ES-I3 (cell line): ENCODE data around the gene ST8SIA6.
"Not testable (repeated sequence)": the region's sequence is repeated elsewhere in the genome, so short reads cannot be mapped to it uniquely, and the experiment has no call there.

Experiments used
- H3K36me3 ChIP-seq: 2 replicates; pipeline ENCODE4 v1.6.1; 2013; ENCODE audit warnings: mild to moderate bottlenecking, low read length, control low read depth, moderate library complexity; ENCODE audit not compliant: insufficient read depth
- H3K4me1 ChIP-seq: 2 replicates; pipeline ENCODE4 v1.6.1; 2013; ENCODE audit warnings: mild to moderate bottlenecking, control low read depth, low read length; ENCODE audit not compliant: insufficient read depth
- H3K9ac ChIP-seq: 2 replicates; pipeline ENCODE4 v1.6.1; 2013; ENCODE audit warnings: low read depth, mild to moderate bottlenecking, low read length, moderate library complexity
- H3K9me3 ChIP-seq: 2 replicates; pipeline ENCODE4 v1.6.1; 2013; ENCODE audit warnings: mild to moderate bottlenecking, low read length, moderate library complexity; ENCODE audit not compliant: control insufficient read depth, insufficient read depth

The ST8SIA6 gene

GRCh38 chr10:17445400-17445998 is 8.9 kb downstream of the ST8SIA6 start:
- H3K9ac ChIP-seq: no peak overlapping the region
- H3K36me3 ChIP-seq: no peaks in the 10 kb centered on the region
- H3K4me1 ChIP-seq: 0 out of 2 replicates have a peak, but pooled peaks cover 4% of the 10 kb centered on the region
- H3K9me3 ChIP-seq: peaks cover 11% of the 10 kb centered on the region

- 0 out of 2 replicates have a peak, but pooled peaks cover 4% of the 10 kb centered on the region for H3K4me1 ChIP-seq
- no peak overlapping the region for H3K9ac ChIP-seq
These were observed 10.0 kb downstream of the ST8SIA6 start for GRCh38 chr10:17444388-17444714.

GRCh38 chr10:17443707-17444387 is 10.5 kb downstream of the ST8SIA6 start:
- H3K9me3 ChIP-seq: 0 out of 2 replicates have a peak, but pooled peaks cover 6% of the 10 kb centered on the region
- H3K9ac ChIP-seq: no peak overlapping the region
- no peaks in the 10 kb centered on the region for H3K36me3 ChIP-seq
- H3K4me1 ChIP-seq: 0 out of 2 replicates have a peak, but pooled peaks cover 4% of the 10 kb centered on the region

More at GRCh38 chr10:17444388-17444714, 10.0 kb downstream of the ST8SIA6 start:
- no peaks in the 10 kb centered on the region for H3K36me3 ChIP-seq
- 0 out of 2 replicates have a peak, but pooled peaks cover 6% of the 10 kb centered on the region for H3K9me3 ChIP-seq

- Histone ChIP-seq H3K9me3 (no peaks in the 10 kb centered on the region; the same call in 1 of the 2 replicates), H3K4me1 (no peaks in the 10 kb centered on the region), H3K9ac (no peak overlapping the region), H3K36me3 (no peaks in the 10 kb centered on the region)
These were observed 15.8 kb downstream of the ST8SIA6 start for GRCh38 chr10:17438583-17438982.

- H3K9me3 ChIP-seq, H3K36me3 ChIP-seq, H3K9ac ChIP-seq, H3K4me1 ChIP-seq: not testable (repeated sequence)
These were observed 17.8 kb downstream of the ST8SIA6 start for GRCh38 chr10:17436578-17436977.

- Histone ChIP-seq H3K9me3 (no peaks in the 10 kb centered on the region; the same call in 1 of the 2 replicates), H3K9ac (no peak overlapping the region), H3K4me1 (no peaks in the 10 kb centered on the region), H3K36me3 (no peaks in the 10 kb centered on the region)
These were observed 18.4 kb downstream of the ST8SIA6 start for GRCh38 chr10:17435953-17436352.

GRCh38 chr10:17435187-17435586 is 19.2 kb downstream of the ST8SIA6 start:
- no peak overlapping the region for H3K9ac ChIP-seq
- no peaks in the 10 kb centered on the region for H3K36me3 ChIP-seq

GRCh38 chr10:17432723-17433122 is 21.7 kb downstream of the ST8SIA6 start:
- H3K36me3 ChIP-seq: no peaks in the 10 kb centered on the region
- H3K4me1 ChIP-seq: no peaks in the 10 kb centered on the region
- no peak overlapping the region for H3K9ac ChIP-seq
- H3K9me3 ChIP-seq: no peaks in the 10 kb centered on the region; the same call in 1 of the 2 replicates

More at GRCh38 chr10:17435187-17435586, 19.2 kb downstream of the ST8SIA6 start:
- no peaks in the 10 kb centered on the region; the same call in 1 of the 2 replicates for H3K9me3 ChIP-seq
- no peaks in the 10 kb centered on the region for H3K4me1 ChIP-seq

GRCh38 chr10:17431871-17432311 is 22.5 kb downstream of the ST8SIA6 start:
- Histone ChIP-seq H3K9ac (no peak overlapping the region), H3K4me1 (no peaks in the 10 kb centered on the region), H3K36me3 (no peaks in the 10 kb centered on the region), H3K9me3 (no peaks in the 10 kb centered on the region)

- H3K9me3 ChIP-seq: no peaks in the 10 kb centered on the region
- no peaks in the 10 kb centered on the region for H3K36me3 ChIP-seq
- H3K9ac ChIP-seq: 0 out of 2 replicates have a peak overlapping the region, but pooled peaks have one; percentile 25
- no peaks in the 10 kb centered on the region for H3K4me1 ChIP-seq
These were observed 23.6 kb downstream of the ST8SIA6 start for GRCh38 chr10:17430647-17431355.

- Histone ChIP-seq H3K4me1 (no peaks in the 10 kb centered on the region), H3K9me3 (no peaks in the 10 kb centered on the region), H3K36me3 (no peaks in the 10 kb centered on the region), H3K9ac (no peak overlapping the region)
These were observed 24.9 kb downstream of the ST8SIA6 start for GRCh38 chr10:17429490-17429889.

- Histone ChIP-seq H3K36me3 (no peaks in the 10 kb centered on the region), H3K4me1 (no peaks in the 10 kb centered on the region), H3K9me3 (no peaks in the 10 kb centered on the region), H3K9ac (no peak overlapping the region)
These were observed 25.9 kb downstream of the ST8SIA6 start for GRCh38 chr10:17428351-17429097.

- no peaks in the 10 kb centered on the region for H3K9me3 ChIP-seq
- H3K9ac ChIP-seq: no peak overlapping the region
- no peaks in the 10 kb centered on the region for H3K36me3 ChIP-seq
- H3K4me1 ChIP-seq: no peaks in the 10 kb centered on the region
These were observed 26.6 kb downstream of the ST8SIA6 start for GRCh38 chr10:17427666-17428350.

- H3K36me3 ChIP-seq: no peaks in the 10 kb centered on the region
- H3K9me3 ChIP-seq: no peaks in the 10 kb centered on the region
- no peak overlapping the region for H3K9ac ChIP-seq
- H3K4me1 ChIP-seq: no peaks in the 10 kb centered on the region
These were observed 27.2 kb downstream of the ST8SIA6 start for GRCh38 chr10:17427201-17427600.
